ENCODE data around the gene MCM9.

The MCM9 gene

GRCh38 chr6:118931436-118931835, 3.5 kb downstream of the MCM9 start:
- no peak for DNase-seq (ENCODE audit: low spot score)

- no peak for DNase-seq (ENCODE audit: low spot score)
These were observed 4.3 kb downstream of the MCM9 start for GRCh38 chr6:118930680-118931079.

DNA sequence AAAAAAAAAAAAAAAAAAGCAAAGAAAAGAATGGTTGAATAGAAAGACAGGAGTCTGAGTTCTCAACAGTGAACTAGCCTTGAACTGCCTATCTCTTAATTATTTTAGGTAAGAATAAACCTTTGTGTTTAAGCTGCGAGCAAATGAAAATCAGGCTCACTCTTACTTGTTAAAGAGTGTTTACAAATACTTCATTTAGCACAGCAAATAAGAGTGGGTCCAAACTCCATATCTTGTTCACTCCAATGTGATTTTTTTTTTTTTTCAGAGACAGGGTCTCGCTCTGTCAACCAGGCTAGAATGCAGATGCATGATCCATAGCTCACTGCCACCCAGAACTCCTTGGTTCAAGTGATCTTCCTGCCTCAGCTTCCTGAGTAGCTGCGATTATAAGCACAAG, 11.9 kb downstream of the MCM9 start:
- DNase-seq (ENCODE audit: low spot score), result no peak

- DNase-seq (ENCODE audit: low spot score), result no peak
These were observed 13.9 kb downstream of the MCM9 start for GRCh38 chr6:118921084-118921483.

DNA sequence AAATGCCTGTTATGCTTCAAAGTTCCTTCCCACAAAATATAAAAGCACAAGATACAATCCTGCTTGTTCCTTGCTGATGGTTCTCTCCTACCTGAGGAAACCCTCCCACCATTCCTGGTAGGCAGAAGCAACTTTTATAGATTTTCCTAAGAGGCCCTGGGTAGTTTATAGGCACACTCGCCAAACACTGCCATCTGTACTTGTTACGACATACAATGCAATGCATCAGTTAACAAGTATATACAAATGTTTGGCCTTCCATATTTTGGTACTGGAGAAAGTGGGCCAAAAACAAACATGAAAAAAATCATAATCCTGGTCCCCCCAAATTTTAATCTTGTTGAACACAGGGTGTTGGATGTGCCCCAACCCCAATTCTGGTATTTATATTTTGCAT, 16.6 kb downstream of the MCM9 start:
- no peak for DNase-seq (ENCODE audit: low spot score)

- DNase-seq (ENCODE audit: low spot score), result no peak
These were observed 17.2 kb downstream of the MCM9 start for GRCh38 chr6:118917546-118918328.

DNA sequence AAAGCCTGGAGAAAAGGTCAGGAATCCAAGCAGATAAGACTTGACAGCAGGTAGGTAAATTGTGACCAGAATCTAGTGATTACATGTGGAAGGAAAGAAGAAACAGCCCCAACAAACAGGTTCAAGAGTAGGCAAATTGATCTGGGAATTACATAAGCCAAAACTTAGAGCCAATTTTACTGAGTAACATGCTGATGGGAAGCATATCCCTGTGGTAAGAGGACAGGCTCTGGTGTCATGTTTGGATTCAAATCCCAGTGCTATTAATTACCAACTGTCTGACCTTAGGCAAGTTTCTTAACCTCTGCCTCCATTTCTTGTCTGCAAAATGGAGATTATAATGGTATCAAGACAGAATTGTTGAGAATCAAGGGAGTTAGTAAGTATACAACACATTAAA, 20.4 kb downstream of the MCM9 start:
- DNase-seq (ENCODE audit: low spot score), result no peak

DNA sequence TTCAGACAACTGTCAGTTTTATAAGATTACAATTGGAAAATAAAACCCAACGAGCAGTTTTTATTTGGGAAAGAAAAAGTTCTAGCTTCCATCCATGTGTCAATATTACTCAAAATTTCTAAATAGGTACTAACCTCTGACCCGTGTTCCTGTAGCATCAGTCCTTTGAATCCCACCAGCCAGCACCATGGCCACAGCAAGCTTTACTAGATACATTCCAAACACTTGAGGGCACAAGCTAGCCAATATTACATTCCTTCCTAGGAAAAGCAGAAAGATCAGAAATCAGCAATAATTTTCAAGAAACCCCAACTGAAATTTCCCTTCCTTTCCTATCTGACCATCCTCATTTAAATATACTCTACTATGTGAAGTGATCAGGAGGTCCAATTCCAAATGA, 21.8 kb downstream of the MCM9 start:
- DNase-seq (ENCODE audit: low spot score), result no peak

- DNase-seq (ENCODE audit: low spot score), result no peak
These were observed 22.3 kb downstream of the MCM9 start for GRCh38 chr6:118912646-118913045.

GRCh38 chr6:118908441-118908840, 26.5 kb downstream of the MCM9 start:
- no peak for DNase-seq (ENCODE audit: low spot score)

- no peak for DNase-seq (ENCODE audit: low spot score)
These were observed 29.1 kb downstream of the MCM9 start for GRCh38 chr6:118905851-118906250.

DNA sequence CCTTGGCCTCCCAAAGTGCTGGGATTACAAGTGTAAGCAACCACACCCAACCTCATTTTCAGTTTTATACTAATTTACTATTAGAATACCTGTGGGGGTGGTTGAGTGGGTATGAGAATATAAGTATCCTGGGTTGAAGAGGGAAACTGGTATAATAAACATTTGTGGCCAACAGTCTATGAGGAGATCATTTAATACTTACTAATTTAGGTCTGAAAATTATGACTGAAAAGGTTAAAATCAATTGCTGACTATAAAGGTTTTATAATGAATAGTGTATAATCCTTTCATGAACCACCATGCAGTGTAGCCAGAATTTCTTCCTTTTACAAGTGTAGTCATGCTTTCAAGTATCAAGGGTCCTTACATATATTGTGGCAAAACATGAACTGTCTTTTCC, 29.9 kb downstream of the MCM9 start:
- no peak for DNase-seq (ENCODE audit: low spot score)

GRCh38 chr6:118903691-118904090, 31.3 kb downstream of the MCM9 start:
- DNase-seq (ENCODE audit: low spot score), result no peak

DNA sequence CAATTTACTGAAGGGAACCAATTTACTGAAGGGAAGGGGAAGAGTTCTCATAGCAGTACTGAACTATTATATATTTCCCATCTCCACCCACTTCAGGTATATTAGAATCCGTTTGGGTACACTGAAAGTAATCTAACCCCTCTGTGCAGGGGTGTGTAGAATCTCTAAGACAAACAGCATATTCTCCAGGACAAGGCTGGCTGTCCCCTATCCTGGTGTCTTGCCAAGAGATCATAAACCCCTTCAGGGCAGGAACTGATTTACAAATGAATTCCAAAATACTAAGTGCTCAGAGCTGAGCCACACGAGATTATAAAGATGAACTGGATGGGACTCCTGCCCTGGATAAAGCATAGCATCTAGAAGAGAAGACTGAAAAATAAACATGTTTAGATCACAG, 31.8 kb downstream of the MCM9 start:
- DNase-seq (ENCODE audit: low spot score), result no peak

GRCh38 chr6:118902726-118903125, 32.2 kb downstream of the MCM9 start:
- no peak for DNase-seq (ENCODE audit: low spot score)

DNA sequence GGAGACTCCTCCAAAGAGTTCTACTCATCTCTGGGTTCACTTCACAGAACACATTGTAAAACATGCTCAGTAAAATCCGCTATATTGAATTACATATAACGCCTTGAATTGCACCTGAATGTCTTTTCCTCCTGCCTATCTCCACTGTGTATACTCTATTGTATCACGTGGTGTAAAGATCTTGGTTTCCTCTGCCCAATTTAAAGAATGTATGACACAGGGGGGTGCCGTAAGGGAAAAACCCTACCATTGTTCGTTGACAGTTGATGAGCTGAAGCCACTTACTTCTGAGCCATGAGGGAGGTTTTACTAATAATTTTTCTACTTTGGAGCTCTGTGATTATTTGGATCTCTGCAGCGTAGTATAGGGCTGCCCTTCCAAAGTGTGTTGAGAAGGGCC, 35.0 kb downstream of the MCM9 start:
- DNase-seq (ENCODE audit: low spot score), result peak; percentile 47

DNA sequence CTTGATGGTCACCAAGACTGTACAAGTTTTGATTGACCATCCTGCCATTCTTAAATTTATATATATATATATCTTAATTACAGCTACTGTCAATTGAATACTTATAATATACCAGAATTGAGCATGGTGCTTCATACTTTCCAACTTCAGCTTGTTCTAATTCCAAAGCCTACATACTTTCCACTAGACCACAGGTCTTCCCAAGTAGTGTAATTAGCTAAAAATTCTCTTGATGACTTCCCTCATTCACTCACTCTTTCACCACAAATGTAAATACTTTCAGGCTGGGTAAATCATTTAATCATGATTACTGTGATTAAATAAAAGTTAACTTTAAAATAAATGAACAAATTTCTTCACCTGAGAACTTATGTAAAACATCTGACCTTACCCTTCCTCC, 37.6 kb downstream of the MCM9 start:
- DNase-seq (ENCODE audit: low spot score), result no peak

DNA sequence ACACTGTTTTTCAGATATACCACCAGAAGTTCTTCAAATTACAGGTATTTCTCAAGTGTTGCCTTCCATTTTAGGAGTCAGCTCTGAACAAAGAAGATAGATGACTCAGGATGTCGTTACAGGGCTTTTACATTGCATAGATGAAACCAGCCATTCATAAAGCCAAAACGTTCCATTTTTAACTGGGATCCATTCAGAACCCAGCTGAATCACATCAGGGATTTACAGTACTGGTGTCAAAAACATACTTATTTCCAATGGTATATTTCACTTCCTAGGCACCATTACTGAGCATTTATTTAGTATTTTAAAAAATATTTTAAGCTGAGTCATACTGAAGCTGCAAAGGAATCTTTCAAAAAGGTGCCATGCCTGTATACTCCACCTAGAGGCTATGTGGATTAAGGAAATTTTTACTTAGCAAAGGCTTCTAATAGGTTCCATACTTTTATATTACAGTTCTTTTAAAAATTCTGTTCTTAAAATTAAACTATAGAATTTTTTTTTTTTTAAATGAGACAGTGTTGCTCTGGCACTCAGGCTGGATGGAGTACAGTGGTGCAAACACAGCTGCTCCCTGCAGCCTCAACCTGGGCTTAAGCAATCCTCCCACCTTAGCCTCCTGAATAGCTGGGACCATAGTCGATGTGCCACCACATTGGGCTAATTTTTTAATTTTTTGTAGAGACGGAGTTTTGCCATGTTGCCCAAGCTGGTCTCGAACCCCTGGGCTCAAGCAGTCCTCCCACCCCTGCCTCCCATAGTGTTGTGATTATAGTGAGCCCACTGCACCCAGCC, 38.4 kb downstream of the MCM9 start:
- peak; percentile 72 for DNase-seq (ENCODE audit: low spot score)

DNA sequence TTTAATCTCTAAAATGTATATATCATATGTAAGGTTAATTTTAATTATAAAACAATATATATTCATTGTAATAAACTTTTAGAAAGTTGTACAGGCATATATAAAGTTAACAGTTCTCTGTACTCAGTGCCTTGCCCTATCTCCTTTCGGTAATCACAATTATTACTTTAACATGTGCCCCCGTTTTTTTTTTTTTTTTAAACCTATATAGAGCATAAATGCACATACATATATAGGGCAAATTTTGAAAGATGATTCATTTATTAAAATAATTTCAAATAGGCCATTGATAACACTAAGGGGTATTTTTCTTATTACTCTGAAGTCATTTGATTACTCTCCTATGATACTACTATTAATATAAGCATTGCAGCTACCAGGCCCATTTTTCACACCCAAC, 39.1 kb downstream of the MCM9 start:
- DNase-seq (ENCODE audit: low spot score), result no peak

DNA sequence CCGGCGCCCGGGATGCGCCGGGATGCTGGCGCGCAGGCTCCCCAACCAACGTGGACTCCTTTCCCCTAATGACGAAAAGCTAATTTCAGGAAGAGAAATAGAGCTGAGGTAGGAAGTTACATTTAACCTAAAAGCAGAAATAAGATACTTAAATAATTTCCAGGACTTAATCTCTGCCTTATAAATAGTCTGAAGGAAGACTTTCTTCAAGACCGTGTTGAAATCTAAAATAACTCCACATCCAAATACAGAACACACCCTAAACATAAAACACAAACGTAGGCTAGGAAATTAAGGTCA, 39.7 kb downstream of the MCM9 start:
- DNase-seq (ENCODE audit: low spot score), result no peak

DNA sequence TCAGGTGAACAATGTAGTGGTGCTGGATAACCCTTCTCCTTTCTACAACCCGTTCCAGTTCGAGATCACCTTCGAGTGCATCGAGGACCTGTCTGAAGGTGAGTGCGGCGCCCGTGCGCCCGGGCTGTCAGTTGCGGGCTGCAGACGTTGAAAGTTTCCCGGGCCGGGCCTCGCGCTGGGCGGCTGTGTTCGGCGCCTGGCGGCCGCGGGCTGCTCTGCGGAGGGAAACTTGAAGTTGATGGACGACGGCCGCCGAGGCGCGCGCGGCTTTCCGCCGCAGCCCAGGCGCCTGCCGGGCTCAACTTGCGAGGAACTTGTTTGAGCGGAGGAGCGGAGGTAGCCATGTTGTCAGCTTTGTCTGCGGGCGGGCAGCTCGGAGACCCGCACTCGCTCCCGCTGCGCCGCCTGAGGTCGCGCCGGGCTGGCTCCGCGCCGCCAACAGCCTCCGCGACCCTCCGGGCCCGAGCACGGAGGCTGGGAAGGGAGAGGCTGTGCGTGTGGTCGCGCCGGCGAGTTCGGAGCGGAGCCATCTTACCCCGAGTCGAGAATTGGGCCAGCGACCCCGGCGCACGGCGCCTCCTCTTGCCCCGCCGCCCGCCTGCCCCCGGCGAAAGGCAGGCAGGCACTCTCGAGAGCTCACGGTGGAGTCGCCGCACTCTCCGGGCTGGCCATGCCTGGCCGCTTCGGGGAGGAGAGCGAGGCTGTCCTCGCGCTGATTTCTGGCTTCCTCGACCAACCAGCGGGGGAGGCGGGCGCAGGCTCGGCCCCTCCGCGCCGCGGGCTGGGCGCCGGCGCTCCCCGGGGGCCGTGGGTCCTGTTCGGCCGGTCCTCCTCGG, 40.3 kb downstream of the MCM9 start:
- peak; percentile 46 for DNase-seq (ENCODE audit: low spot score)

DNA sequence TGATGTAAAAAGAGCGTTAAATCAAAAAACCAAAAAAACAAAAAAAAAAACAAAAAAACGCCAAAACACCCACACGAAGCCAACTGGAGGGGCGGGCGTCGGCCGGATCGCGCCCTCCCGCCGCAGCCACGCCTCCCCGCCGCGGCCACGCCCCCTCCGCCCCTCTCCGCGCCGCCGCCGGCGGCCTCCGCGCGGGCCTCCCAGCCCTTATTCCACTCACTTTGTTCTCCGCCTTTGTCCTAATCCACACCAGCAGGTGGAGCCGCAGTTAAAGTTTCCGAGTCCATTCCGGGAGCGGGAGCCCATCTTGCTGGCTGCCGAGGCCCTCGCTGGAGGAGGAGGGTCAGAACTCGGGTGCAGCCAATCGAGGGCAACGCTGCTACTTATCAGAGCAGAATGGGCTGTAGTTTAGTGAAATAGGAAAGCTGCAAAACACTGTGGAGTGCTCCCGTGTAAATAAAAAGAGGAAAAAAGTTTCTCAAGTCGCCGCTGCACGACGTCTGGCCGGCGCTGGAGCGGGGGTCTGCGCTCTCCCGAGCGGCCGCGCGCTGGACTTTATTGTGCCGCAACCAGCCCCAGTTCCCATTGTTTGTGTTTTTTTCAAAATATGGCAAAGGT, 41.0 kb downstream of the MCM9 start, which contains the start of gene ASF1A:
Gene ASF1A, plus strand, starts transcription at position 346 of the 618 bp plus-strand sequence. Its CDS starts 262 bp downstream, at position 608.
- DNase-seq (ENCODE audit: low spot score), result peak; percentile 99

Measured in activated CD4-positive, alpha-beta T cell treated with anti-CD3 and anti-CD28 coated beads, Interleukin-2, Interleukin-4, amounts not matched to agents 100 ng/mL and 50 ng/mL, durations not matched to agents 16 hours and 8 hours (primary cell).